ENCODE data around the gene GOLGA2.
"Not testable (repeated sequence)": the region's sequence is repeated elsewhere in the genome, so short reads cannot be mapped to it uniquely, and the experiment has no call there.

GOLGA2 gene

GRCh38 chr9:128244837-128245231 is 31.0 kb downstream of the GOLGA2 start:
- in situ Hi-C loops (cut with MboI; ENCODE audit: low sequenced_read_pairs) = no loop called here

GRCh38 chr9:128244091-128244836 is 31.5 kb downstream of the GOLGA2 start:
- in situ Hi-C loops (cut with MboI; ENCODE audit: low sequenced_read_pairs) = no loop called here

- in situ Hi-C loops (cut with MboI; ENCODE audit: low sequenced_read_pairs) = no loop called here
Measured at GRCh38 chr9:128243215-128244018, 32.4 kb downstream of the GOLGA2 start.

- in situ Hi-C loops (cut with MboI; ENCODE audit: low sequenced_read_pairs) = no loop called here
Measured at GRCh38 chr9:128242828-128243214, 33.0 kb downstream of the GOLGA2 start.

- in situ Hi-C loops (cut with MboI; ENCODE audit: low sequenced_read_pairs) = no loop called here
Measured at GRCh38 chr9:128242124-128242523, 33.7 kb downstream of the GOLGA2 start.

GRCh38 chr9:128233817-128234406 is 41.9 kb downstream of the GOLGA2 start:
- in situ Hi-C loops (cut with MboI; ENCODE audit: low sequenced_read_pairs) = no loop called here

- in situ Hi-C loops (cut with MboI; ENCODE audit: low sequenced_read_pairs) = no loop called here
Measured at GRCh38 chr9:128232528-128233428, 43.0 kb downstream of the GOLGA2 start.

GRCh38 chr9:128231638-128232527 is 43.9 kb downstream of the GOLGA2 start:
- in situ Hi-C loops (cut with MboI; ENCODE audit: low sequenced_read_pairs) = no loop called here

GRCh38 chr9:128230897-128231296 is 44.9 kb downstream of the GOLGA2 start:
- in situ Hi-C loops (cut with MboI; ENCODE audit: low sequenced_read_pairs) = not testable (repeated sequence)

GRCh38 chr9:128226412-128226801 is 49.4 kb downstream of the GOLGA2 start:
- in situ Hi-C loops (cut with MboI; ENCODE audit: low sequenced_read_pairs) = no loop called here

GRCh38 chr9:128225770-128226411 is 49.9 kb downstream of the GOLGA2 start:
- in situ Hi-C loops (cut with MboI; ENCODE audit: low sequenced_read_pairs) = no loop called here

GRCh38 chr9:128224877-128225276 is 50.9 kb downstream of the GOLGA2 start:
- in situ Hi-C loops (cut with MboI; ENCODE audit: low sequenced_read_pairs) = no loop called here

- in situ Hi-C loops (cut with MboI; ENCODE audit: low sequenced_read_pairs) = no loop called here
Measured at GRCh38 chr9:128222880-128223670, 52.7 kb downstream of the GOLGA2 start.

- in situ Hi-C loops (cut with MboI; ENCODE audit: low sequenced_read_pairs) = no loop called here
Measured at GRCh38 chr9:128222026-128222425, 53.8 kb downstream of the GOLGA2 start.

- in situ Hi-C loops (cut with MboI; ENCODE audit: low sequenced_read_pairs) = no loop called here
Measured at GRCh38 chr9:128219831-128220230, 56.0 kb downstream of the GOLGA2 start.

GRCh38 chr9:128218518-128219389 is 57.1 kb downstream of the GOLGA2 start:
- in situ Hi-C loops (cut with MboI; ENCODE audit: low sequenced_read_pairs) = no loop called here

- in situ Hi-C loops (cut with MboI; ENCODE audit: low sequenced_read_pairs) = no loop called here
Measured at GRCh38 chr9:128218172-128218517, 57.7 kb downstream of the GOLGA2 start.

All from HL-60/S4 (cell line).